GM06990 (cell line): ENCODE data around the gene USP20.

ENCODE experiments used
- DNase-seq: peaks from one replicate; pipeline ENCODE4 v3.0.0-alpha.2; 2011; ENCODE audit not compliant: insufficient read length; ENCODE audit errors: extremely low read depth
- H3K27me3 ChIP-seq: replicated peaks from 2 replicates; pipeline ENCODE4 v1.6.0; 2011; ENCODE audit warnings: low read length; ENCODE audit not compliant: control insufficient read depth, insufficient read depth
- H3K36me3 ChIP-seq: 2 replicates; pipeline ENCODE4 v1.5.1; 2011; ENCODE audit warnings: low read length; ENCODE audit not compliant: control insufficient read depth, insufficient read depth
- H3K4me3 ChIP-seq: replicated peaks from 2 replicates; pipeline ENCODE4 v1.5.1; 2011; ENCODE audit warnings: low read depth, mild to moderate bottlenecking, control low read depth, low read length
- TF ChIP-seq, protein P1 (sequence below): IDR thresholded peaks from 2 replicates; pipeline ENCODE4 v1.5.1; 2011; ENCODE audit warnings: low read length, control low read depth, mild to moderate bottlenecking, inconsistent platforms; ENCODE audit not compliant: insufficient read depth, poor library complexity, severe bottlenecking

Gene USP20

DNA sequence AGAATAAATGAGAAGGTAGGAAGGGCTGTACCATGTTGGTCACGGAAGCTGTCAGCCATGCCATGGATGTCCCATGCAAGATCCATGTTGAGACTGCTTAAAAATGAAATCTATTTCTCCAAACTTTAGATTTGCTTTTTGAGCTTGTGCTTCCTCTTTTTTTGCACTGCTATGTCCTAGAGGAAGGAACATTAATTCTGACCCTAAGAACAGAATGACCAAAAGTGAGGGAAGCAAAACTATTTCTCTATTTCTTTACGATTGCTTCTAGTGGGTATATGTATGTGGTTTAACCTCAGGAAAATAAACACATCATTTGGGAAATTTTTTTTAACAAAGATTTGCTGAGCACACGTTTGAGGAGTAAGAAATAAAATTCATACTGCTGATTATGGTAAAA, 84.6 kb downstream of the USP20 start:
- peaks cover 18% of the 10 kb centered on the region for H3K36me3 ChIP-seq
- DNase-seq = no peak

DNA sequence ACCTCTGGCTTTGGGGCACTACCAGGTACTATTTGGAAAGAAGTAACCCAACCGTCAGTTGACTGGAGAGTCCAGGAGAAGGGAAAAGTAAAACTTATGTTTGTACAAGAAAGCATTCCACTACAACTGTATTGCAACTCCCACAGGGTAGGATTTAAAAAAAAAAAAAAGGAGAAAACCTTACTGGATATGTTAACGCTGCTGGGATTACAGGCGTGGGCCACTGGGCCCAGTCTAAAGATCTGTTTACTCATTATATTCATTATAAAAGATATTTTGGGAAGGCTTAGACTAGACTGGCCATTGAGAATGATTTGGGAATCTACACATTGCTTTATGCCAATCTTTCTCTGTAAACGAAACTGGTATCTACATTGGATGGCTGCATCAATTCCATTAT, 86.6 kb downstream of the USP20 start:
- TF ChIP-seq, protein P1, sequence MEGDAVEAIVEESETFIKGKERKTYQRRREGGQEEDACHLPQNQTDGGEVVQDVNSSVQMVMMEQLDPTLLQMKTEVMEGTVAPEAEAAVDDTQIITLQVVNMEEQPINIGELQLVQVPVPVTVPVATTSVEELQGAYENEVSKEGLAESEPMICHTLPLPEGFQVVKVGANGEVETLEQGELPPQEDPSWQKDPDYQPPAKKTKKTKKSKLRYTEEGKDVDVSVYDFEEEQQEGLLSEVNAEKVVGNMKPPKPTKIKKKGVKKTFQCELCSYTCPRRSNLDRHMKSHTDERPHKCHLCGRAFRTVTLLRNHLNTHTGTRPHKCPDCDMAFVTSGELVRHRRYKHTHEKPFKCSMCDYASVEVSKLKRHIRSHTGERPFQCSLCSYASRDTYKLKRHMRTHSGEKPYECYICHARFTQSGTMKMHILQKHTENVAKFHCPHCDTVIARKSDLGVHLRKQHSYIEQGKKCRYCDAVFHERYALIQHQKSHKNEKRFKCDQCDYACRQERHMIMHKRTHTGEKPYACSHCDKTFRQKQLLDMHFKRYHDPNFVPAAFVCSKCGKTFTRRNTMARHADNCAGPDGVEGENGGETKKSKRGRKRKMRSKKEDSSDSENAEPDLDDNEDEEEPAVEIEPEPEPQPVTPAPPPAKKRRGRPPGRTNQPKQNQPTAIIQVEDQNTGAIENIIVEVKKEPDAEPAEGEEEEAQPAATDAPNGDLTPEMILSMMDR = no peak

More for the DNA sequence above, 84.6 kb downstream of the USP20 start:
- Histone ChIP-seq H3K27me3 (no peaks in the 10 kb centered on the region), H3K4me3 (no peak overlapping the region)
- TF ChIP-seq, protein P1 = no peak

DNA sequence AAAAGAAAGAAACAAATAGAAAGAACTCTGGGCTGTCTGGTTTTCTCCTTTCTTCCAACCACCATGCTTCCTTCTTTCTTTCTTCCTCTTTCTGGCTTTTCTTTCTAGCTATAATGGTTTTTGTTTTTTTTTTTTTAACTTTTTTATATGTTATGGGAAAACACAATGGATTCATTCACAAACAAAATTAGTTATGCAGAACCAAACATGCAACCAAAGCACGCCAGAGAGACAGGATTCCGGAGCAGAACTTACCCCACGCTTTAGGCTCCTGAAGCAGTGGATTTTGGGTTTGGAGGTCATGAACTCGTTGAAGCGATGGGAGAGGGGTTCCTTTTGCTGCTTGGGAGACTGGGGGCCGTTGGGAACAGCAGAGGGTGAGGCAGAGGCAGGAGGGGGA, 88.3 kb downstream of the USP20 start:
- Histone ChIP-seq H3K4me3 (no peak overlapping the region), H3K27me3 (no peaks in the 10 kb centered on the region), H3K36me3 (peaks cover 22% of the 10 kb centered on the region)
- TF ChIP-seq, protein P1 = no peak
- no peak for DNase-seq

More for the DNA sequence above, 86.6 kb downstream of the USP20 start:
- Histone ChIP-seq H3K4me3 (no peak overlapping the region), H3K36me3 (peaks cover 20% of the 10 kb centered on the region), H3K27me3 (no peaks in the 10 kb centered on the region)
- DNase-seq = no peak

DNA sequence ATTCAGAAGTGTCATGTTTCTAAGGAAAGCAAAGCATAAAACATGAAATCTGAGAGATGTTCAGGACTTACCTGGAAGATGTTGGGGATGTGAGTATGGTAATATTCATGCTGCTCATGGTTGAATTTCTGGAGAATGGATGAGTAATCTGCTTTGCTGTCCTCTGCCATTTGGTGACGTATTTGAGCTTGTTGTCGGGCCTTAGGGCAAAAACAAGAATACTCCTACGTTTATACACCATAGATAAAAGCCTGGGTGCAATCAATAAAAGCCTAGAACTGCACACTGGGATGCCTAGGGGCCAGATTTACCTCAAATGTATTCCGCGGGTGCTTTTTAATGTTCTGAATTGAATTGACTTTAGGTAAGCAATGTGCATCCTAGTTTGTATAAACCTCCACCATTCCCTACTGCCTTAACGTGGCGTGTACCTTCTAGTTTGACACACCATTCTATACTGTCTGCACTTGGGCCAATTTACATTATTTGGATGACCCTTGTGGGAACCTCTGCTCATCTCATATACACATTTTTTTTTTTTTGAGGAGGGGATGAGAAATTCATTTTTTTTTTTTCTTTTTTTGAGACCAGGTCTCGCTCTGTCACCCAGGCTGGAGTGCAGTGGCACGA, 94.4 kb downstream of the USP20 start:
- H3K4me3 ChIP-seq = no peak overlapping the region
- TF ChIP-seq, protein P1 = no peak
- no peaks in the 10 kb centered on the region for H3K27me3 ChIP-seq
- DNase-seq = no peak
- peaks cover 23% of the 10 kb centered on the region for H3K36me3 ChIP-seq

DNA sequence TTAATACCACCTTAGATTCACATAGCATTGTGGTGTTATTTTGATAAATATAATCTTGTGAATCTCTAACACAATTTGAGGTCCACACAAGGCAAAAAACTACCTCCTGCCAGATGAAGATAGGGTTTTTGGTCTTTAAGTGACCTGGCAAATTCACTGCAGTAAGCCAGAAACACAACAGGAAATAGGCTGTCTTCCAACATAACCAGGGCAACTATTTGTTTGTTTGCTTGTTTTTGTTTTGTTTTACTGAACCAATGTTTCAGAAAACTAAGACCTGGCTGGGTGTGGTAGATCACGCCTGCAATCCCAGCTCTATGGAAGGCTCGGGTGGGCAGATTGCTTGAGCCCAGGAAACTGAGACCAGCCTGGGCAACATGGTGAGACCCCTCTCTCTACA, 95.5 kb downstream of the USP20 start:
- no peak for DNase-seq
- H3K4me3 ChIP-seq = no peak overlapping the region
- H3K36me3 ChIP-seq = peaks cover 20% of the 10 kb centered on the region
- no peaks in the 10 kb centered on the region for H3K27me3 ChIP-seq
- TF ChIP-seq, protein P1 = no peak
